Measurements from ENCODE around the gene PRAC2. TPM values are rescaled to one million over a fixed set of nuclear protein-coding genes. Genes with fewer than 3 reads are reported as not detected.

PRAC2 gene
- total and polyA plus RNA-seq, 2 of the 8 experiments (the other 6 are each of a cell fraction or from before 2014, with no cell fraction given) = not detected

GRCh38 chr17:48728232-48729231 is 5.5 kb downstream of the PRAC2 start, which contains the start of gene HOXB13 (continued):
- TF ChIP-seq SUZ12 (IDR thresholded peaks at IDR 0.05; ENCODE audit: low read length) = peak; percentile 82

Measured in H1 (cell line).